HepG2 (cell line): ENCODE results near the gene B3GAT3. TPM values are rescaled to one million over a fixed set of nuclear protein-coding genes. Genes with fewer than 3 reads are reported as not detected.
A peak's percentile ranks its signal among the peaks of the same experiment; 100 is the strongest.

Experiments used
- ATAC-seq: fragments of 200-7000 bp; cut with Tn5 transposase; 3 replicates; pipeline ENCODE4 v1.9.1; 2020; ENCODE audit warnings: mild to moderate bottlenecking, moderate library complexity
- BruUV-seq: library from RNA; stranded (reverse); fragments of 400-500 nt; replicated peaks from 2 replicates; lab custom pipeline; 2021; lab: Mats Ljungman, UMichigan
- CTCF ChIA-PET: fragments of 300-600 bp; formaldehyde crosslinking; extraction: SDS; loops from one replicate; lab custom pipeline; 2021; ENCODE audit warnings: low total read pairs, inconsistent platforms, low intra/inter-chr PET ratio; lab: Yijun Ruan, JAX
- POLR2A ChIA-PET: fragments of 350-600 bp; sonication (Branson Sonifier 250); formaldehyde crosslinking; loops from one replicate; lab custom pipeline; 2020; ENCODE audit warnings: antibody characterized with exemption, inconsistent platforms; lab: Yijun Ruan, JAX
- DNase-seq: peaks from one replicate; pipeline ENCODE4 v3.0.0-alpha.2; 2015; ENCODE audit warnings: low spot score
- FAIRE-seq: peaks from 3 replicates; lab custom pipeline; 2011; peaks lifted over from hg19 to GRCh38; lab: Jason Lieb, UNC
- H2AFZ ChIP-seq: one replicate; pipeline ENCODE4 v1.6.1; 2011; ENCODE audit warnings: low read length, inconsistent platforms
- H3K27ac ChIP-seq: fragments of 300-600 bp; 3 replicates; pipeline ENCODE4 v1.8.0; 2011; ENCODE audit warnings: mixed run types, mild to moderate bottlenecking, mixed read lengths, low read length, inconsistent platforms; ENCODE audit not compliant: insufficient read depth; ENCODE audit errors: extremely low read length
- H3K27me3 ChIP-seq, 2 experiments: fragments of 200-600 bp in 1 of 2; 2 replicates in 1 of 2; 3 replicates in 1 of 2; pipeline versions ENCODE4 v1.6.0 to v1.8.0; 2011; ENCODE audit warnings: low read length in 2 of 2, mild to moderate bottlenecking in 2 of 2, moderate library complexity in 2 of 2, inconsistent platforms in 1 of 2; ENCODE audit not compliant: insufficient read depth in 2 of 2, control insufficient read depth in 1 of 2
- H3K36me3 ChIP-seq, 2 experiments: fragments of 200-600 bp in 1 of 2; replicated peaks in 1 of 2; 2 replicates in 1 of 2; 3 replicates in 1 of 2; pipeline versions ENCODE4 v1.5.1 to v1.8.0; 2011; ENCODE audit warnings: low read length in 2 of 2, inconsistent platforms in 1 of 2; ENCODE audit not compliant: insufficient read depth in 2 of 2, control insufficient read depth in 1 of 2
- H3K4me1 ChIP-seq: 2 replicates; pipeline ENCODE4 v1.5.1; 2012; ENCODE audit warnings: low read length, inconsistent platforms; ENCODE audit not compliant: insufficient read depth
- H3K4me2 ChIP-seq: 2 replicates; pipeline ENCODE4 v1.6.0; 2011; ENCODE audit warnings: low read depth, low read length, inconsistent platforms
- H3K4me3 ChIP-seq, 3 experiments: fragments of 200-600 bp in 1 of 3; sonication (generic), shearing (Covaris generic) in 1 of 3; replicated peaks in 1 of 3; 2 replicates each; pipeline ENCODE4 v1.5.1; 2011 to 2016; ENCODE audit warnings: low read length in 3 of 3, inconsistent platforms in 2 of 3, low read depth in 2 of 3, mild to moderate bottlenecking in 2 of 3, control low read depth in 1 of 3, mixed read lengths in 1 of 3; ENCODE audit not compliant: insufficient read depth in 1 of 3
- H3K79me2 ChIP-seq: one replicate; pipeline ENCODE4 v1.6.1; 2011; ENCODE audit warnings: low read length, inconsistent platforms; ENCODE audit not compliant: insufficient read depth
- H3K9ac ChIP-seq: 2 replicates; pipeline ENCODE4 v1.6.0; 2011; ENCODE audit warnings: mild to moderate bottlenecking, low read depth, low read length, inconsistent platforms; ENCODE audit not compliant: insufficient read depth
- H3K9me3 ChIP-seq: 2 replicates; pipeline ENCODE4 v1.5.1; 2012; ENCODE audit warnings: mild to moderate bottlenecking, low read length
- H4K20me1 ChIP-seq: 2 replicates; pipeline ENCODE4 v1.6.0; 2011; ENCODE audit warnings: inconsistent platforms, mild to moderate bottlenecking, low read length, moderate library complexity; ENCODE audit not compliant: insufficient read depth
- GABPA ChIP-seq, 2 experiments: IDR thresholded peaks; 2 replicates each; pipeline ENCODE4 v1.6.1; 2011 to 2016; ENCODE audit warnings: low read depth in 2 of 2, low read length in 1 of 2, missing biosample characterization in 1 of 2, missing genetic modification characterization in 1 of 2
- HIVEP1 ChIP-seq: sonication (generic); formaldehyde crosslinking; IDR thresholded peaks from 2 replicates; pipeline ENCODE4 v1.4.0; 2020; ENCODE audit warnings: mild to moderate bottlenecking, missing genetic modification reagents
- KAT8 ChIP-seq: IDR thresholded peaks from 2 replicates; pipeline ENCODE4 v1.6.1; 2016; ENCODE audit warnings: missing genetic modification reagents, missing compliant biosample characterization
- MEIS2 ChIP-seq: sonication (generic); formaldehyde crosslinking; IDR thresholded peaks from 2 replicates; pipeline ENCODE4 v1.9.0; 2021; ENCODE audit warnings: mild to moderate bottlenecking, missing genetic modification reagents
- MYC ChIP-seq: sonication (generic); formaldehyde crosslinking; IDR thresholded peaks from 2 replicates; pipeline ENCODE4 v1.9.0; 2021; ENCODE audit warnings: missing genetic modification reagents, borderline replicate concordance
- TCF12 ChIP-seq, 2 experiments: fragments of 450-650 bp in 1 of 2; sonication (generic) in 1 of 2; formaldehyde crosslinking in 1 of 2; IDR thresholded peaks; 2 replicates each; pipeline versions ENCODE4 v1.6.1 to v1.8.0; 2017 to 2022; ENCODE audit warnings: antibody characterized with exemption in 1 of 2, mild to moderate bottlenecking in 1 of 2, missing genetic modification reagents in 1 of 2, moderate library complexity in 1 of 2
- ZFY ChIP-seq: sonication (generic); formaldehyde crosslinking; IDR thresholded peaks from 2 replicates; pipeline ENCODE4 v1.4.0; 2020; ENCODE audit warnings: missing genetic modification reagents
- ZNF547 ChIP-seq: sonication (generic); formaldehyde crosslinking; IDR thresholded peaks from 2 replicates; pipeline ENCODE4 v1.5.1; 2020; ENCODE audit warnings: mild to moderate bottlenecking, missing genetic modification reagents
- ZNF607 ChIP-seq: sonication (generic); formaldehyde crosslinking; IDR thresholded peaks from 2 replicates; pipeline ENCODE4 v1.5.1; 2020; ENCODE audit warnings: missing genetic modification reagents, mild to moderate bottlenecking, borderline replicate concordance
- ZSCAN9 ChIP-seq: IDR thresholded peaks from 2 replicates; pipeline ENCODE4 v1.6.1; 2016; ENCODE audit warnings: borderline replicate concordance
- WGBS: methylation state at CpG from one replicate; pipeline ENCODE4 v1.1.6; 2017; ENCODE audit warnings: low lambda C conversion rate; 5-methylcytosine and 5-hydroxymethylcytosine counted together
- in situ Hi-C: cut with HindIII; loops from 2 replicates; pipeline ENCODE4 v1.10.0; 2017; ENCODE audit warnings: low pct_unique_long_range_greater_than_20kb; ENCODE audit not compliant: extremely low pct_ligation_motif_present
- intact Hi-C: fragments of 100-400 bp; cut with micrococcal nuclease; formaldehyde crosslinking; loops from one replicate; pipeline ENCODE4 v1.10.0; 2022; ENCODE audit not compliant: unreplicated experiment
- polyA plus RNA-seq, 8 experiments: library from polyadenylated mRNA; depleted of rRNA in 3 of 8; stranded (reverse) in 7 of 8; unstranded in 1 of 8; fragments of >200 nt; fragmentation: Illumina TruSeq in 4 of 8; extraction: Trizol in 4 of 8; gene quantifications; 2 replicates each; pipeline versions ENCODE4 v1.2.1 to v1.2.3, GENCODE V29; 2011 to 2016; ENCODE audit warnings: low read depth in 4 of 8, missing spikeins in 1 of 8, mixed read lengths in 1 of 8; ENCODE audit not compliant: insufficient read depth in 1 of 8
- total RNA-seq, 5 experiments: library from RNA; depleted of rRNA; stranded (reverse); fragments of >200 nt; fragmentation: Illumina TruSeq; extraction: Trizol; gene quantifications; 2 replicates each; pipeline ENCODE4 v1.2.3, GENCODE V29; 2016; ENCODE audit warnings: low read depth in 1 of 5
- TF ChIP-seq, protein P1 (sequence below): sonication (generic); formaldehyde crosslinking; IDR thresholded peaks from 2 replicates; pipeline ENCODE4 v1.4.0; 2020; ENCODE audit warnings: missing genetic modification reagents
- TF ChIP-seq, protein P2 (sequence below): IDR thresholded peaks from 2 replicates; pipeline ENCODE4 v1.6.1; 2018; ENCODE audit warnings: missing genetic modification reagents
- TF ChIP-seq, protein P3 (sequence below): sonication (generic); formaldehyde crosslinking; IDR thresholded peaks from 2 replicates; pipeline ENCODE4 v1.4.0; 2020; ENCODE audit warnings: missing genetic modification reagents
- TF ChIP-seq, protein P4 (sequence below): sonication (generic); formaldehyde crosslinking; IDR thresholded peaks from 2 replicates; pipeline ENCODE4 v1.4.0; 2020; ENCODE audit warnings: mild to moderate bottlenecking, missing genetic modification reagents

Gene B3GAT3
- total and polyA plus RNA-seq, 2 of the 13 experiments (the other 11 are each of a cell fraction or from before 2014, with no cell fraction given), result 21.3 to 26.1 TPM

DNA sequence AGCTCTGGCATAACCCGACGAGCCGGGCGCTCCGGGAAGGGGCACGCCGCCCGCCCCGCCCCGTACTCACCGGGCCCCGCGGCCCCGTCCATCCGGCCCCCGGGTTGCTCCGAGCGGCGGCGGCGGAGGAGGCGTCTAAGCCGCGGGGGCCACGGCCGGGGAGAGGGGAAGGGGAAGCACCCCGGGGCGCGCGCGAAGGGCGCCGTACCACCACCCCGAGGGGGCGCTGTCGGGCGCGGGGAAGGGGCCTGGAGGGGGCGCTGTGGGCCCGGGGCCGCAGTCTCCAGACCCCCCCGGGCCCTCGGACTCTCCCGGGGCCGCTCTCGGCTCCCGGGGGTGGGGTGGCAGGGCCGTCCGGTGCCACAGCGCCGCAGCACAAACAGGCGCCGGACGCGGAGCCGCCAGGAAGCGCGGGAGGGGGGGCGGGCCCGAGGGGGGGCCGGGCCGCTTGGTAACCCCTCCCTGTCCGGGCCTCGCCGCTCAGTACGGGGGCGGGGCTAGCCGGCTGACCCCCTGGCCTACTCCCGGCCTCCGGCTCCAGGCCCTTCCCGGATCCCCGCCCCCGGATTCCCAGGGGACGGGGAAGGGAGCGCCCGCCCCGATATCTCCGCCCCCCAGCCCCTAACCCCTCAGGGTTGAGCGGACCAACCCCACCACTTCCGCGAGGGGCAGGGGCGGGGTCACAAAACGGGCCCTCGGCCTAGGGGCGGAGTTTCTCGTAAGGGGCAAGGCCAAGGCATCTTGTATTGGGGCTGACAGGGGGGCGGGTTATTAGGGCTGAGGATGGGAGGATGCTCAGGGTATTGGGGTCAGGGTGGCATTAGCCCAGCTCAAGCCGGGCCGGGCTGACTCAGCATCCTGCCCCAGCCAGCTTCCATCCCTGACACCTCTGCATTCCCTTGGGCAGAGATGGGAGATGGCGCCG is 9.2 kb downstream of the B3GAT3 start, which contains the start of the genes EML3 and ROM1:
EML3 (minus strand) TSS at position 410 of the 925 bp plus-strand sequence; CDS start at position 92, 318 bp downstream.
ROM1 (plus strand) TSS at position 892 of the 925 bp plus-strand sequence; CDS start at position 917, 25 bp downstream.
- no peak for FAIRE-seq
- Histone ChIP-seq H3K4me1 (peaks cover 50% of the 10 kb centered on the region), H2AFZ (peak within 1 kb of the TSS; percentile 76), H3K79me2 (peaks cover 2% of the 10 kb centered on the region), H3K4me3 (peak within 1 kb of the TSS; percentile 77 to 93 (median 77)), H4K20me1 (no peaks in the 10 kb centered on the region), H3K4me2 (peak within 1 kb of the TSS; percentile 96), H3K9ac (peak within 1 kb of the TSS; percentile 80), H3K36me3 (no peaks in the 10 kb centered on the region), H3K9me3 (no peaks in the 10 kb centered on the region), H3K27ac (peak within 1 kb of the TSS; percentile 64), H3K27me3 (no peaks in the 10 kb centered on the region; a peak in 1 of 5 replicates)
- ChIA-PET POLR2A (interaction anchor here (1.2 to 4.0 kb wide), 9 partner anchors 9 to 141 kb away, joined by 3 to 39 read pairs (median 12); partner anchors contain the start of genes B3GAT3, C11orf98, CSKMT and EEF1G), CTCF (interaction anchor here (0.6 to 2.3 kb wide), 4 partner anchors 9 to 82 kb away, joined by 3 to 14 read pairs (median 5); partner anchors contain the start of genes B3GAT3 and TUT1)
- intact Hi-C loops, result loop anchor here (5.0 kb wide), 1 partner anchor 40 kb away; the partner anchor contains the start of gene INTS5
- ATAC-seq, result peak; percentile 74
- in situ Hi-C loops, result no loop called here
- no TSS peak for BruUV-seq
- DNase-seq, result peak; percentile 70
- WGBS, result 13% methylated on average over 9 of the region's 91 CpGs
- TF ChIP-seq TCF12 (IDR thresholded peaks at IDR 0.05), result no peak
- TF ChIP-seq TCF12 (CRISPR knock-in tag; IDR thresholded peaks at IDR 0.05), result peak; percentile 55; the same call in 1 of the 2 replicates
- TF ChIP-seq HIVEP1, result peak; percentile 46; the same call in 1 of the 2 replicates
- peak; percentile 24; the same call in 1 of the 2 replicates for TF ChIP-seq KAT8
- TF ChIP-seq ZFY (CRISPR knock-in tag), result peak; percentile 48; the same call in 1 of the 2 replicates
- TF ChIP-seq MEIS2 (CRISPR knock-in tag), result 0 out of 2 replicates have a peak, but pooled peaks have one; percentile 9
- TF ChIP-seq, protein P1, sequence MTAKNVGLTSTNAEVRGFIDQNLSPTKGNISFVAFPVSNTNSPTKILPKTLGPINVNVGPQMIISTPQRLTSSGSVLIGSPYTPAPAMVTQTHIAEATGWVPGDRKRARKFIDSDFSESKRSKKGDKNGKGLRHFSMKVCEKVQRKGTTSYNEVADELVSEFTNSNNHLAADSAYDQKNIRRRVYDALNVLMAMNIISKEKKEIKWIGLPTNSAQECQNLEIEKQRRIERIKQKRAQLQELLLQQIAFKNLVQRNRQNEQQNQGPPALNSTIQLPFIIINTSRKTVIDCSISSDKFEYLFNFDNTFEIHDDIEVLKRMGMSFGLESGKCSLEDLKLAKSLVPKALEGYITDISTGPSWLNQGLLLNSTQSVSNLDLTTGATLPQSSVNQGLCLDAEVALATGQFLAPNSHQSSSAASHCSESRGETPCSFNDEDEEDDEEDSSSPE (CRISPR knock-in tag), result 0 out of 2 replicates have a peak, but pooled peaks have one; percentile 24
- peak; percentile 44; the same call in 1 of the 2 replicates for TF ChIP-seq ZNF547 (CRISPR knock-in tag)
- no peak for TF ChIP-seq GABPA (IDR thresholded peaks at IDR 0.05; ENCODE audit: low read depth, low read length)
- peak; percentile 31; the same call in 1 of the 2 replicates for TF ChIP-seq GABPA (CRISPR knock-in tag; IDR thresholded peaks at IDR 0.05; ENCODE audit: low read depth)
- no peak; the same call in 1 of the 2 replicates for TF ChIP-seq MYC (CRISPR knock-in tag)
- 0 out of 2 replicates have a peak, but pooled peaks have one; percentile 14 for TF ChIP-seq ZSCAN9 (CRISPR knock-in tag)
- TF ChIP-seq, protein P2, sequence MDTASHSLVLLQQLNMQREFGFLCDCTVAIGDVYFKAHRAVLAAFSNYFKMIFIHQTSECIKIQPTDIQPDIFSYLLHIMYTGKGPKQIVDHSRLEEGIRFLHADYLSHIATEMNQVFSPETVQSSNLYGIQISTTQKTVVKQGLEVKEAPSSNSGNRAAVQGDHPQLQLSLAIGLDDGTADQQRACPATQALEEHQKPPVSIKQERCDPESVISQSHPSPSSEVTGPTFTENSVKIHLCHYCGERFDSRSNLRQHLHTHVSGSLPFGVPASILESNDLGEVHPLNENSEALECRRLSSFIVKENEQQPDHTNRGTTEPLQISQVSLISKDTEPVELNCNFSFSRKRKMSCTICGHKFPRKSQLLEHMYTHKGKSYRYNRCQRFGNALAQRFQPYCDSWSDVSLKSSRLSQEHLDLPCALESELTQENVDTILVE, result peak; percentile 66; the same call in 1 of the 2 replicates
- TF ChIP-seq ZNF607 (CRISPR knock-in tag), result 0 out of 2 replicates have a peak, but pooled peaks have one; percentile 57
- TF ChIP-seq, protein P3, sequence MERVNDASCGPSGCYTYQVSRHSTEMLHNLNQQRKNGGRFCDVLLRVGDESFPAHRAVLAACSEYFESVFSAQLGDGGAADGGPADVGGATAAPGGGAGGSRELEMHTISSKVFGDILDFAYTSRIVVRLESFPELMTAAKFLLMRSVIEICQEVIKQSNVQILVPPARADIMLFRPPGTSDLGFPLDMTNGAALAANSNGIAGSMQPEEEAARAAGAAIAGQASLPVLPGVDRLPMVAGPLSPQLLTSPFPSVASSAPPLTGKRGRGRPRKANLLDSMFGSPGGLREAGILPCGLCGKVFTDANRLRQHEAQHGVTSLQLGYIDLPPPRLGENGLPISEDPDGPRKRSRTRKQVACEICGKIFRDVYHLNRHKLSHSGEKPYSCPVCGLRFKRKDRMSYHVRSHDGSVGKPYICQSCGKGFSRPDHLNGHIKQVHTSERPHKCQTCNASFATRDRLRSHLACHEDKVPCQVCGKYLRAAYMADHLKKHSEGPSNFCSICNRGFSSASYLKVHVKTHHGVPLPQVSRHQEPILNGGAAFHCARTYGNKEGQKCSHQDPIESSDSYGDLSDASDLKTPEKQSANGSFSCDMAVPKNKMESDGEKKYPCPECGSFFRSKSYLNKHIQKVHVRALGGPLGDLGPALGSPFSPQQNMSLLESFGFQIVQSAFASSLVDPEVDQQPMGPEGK (CRISPR knock-in tag), result peak; percentile 97
- TF ChIP-seq, protein P4, sequence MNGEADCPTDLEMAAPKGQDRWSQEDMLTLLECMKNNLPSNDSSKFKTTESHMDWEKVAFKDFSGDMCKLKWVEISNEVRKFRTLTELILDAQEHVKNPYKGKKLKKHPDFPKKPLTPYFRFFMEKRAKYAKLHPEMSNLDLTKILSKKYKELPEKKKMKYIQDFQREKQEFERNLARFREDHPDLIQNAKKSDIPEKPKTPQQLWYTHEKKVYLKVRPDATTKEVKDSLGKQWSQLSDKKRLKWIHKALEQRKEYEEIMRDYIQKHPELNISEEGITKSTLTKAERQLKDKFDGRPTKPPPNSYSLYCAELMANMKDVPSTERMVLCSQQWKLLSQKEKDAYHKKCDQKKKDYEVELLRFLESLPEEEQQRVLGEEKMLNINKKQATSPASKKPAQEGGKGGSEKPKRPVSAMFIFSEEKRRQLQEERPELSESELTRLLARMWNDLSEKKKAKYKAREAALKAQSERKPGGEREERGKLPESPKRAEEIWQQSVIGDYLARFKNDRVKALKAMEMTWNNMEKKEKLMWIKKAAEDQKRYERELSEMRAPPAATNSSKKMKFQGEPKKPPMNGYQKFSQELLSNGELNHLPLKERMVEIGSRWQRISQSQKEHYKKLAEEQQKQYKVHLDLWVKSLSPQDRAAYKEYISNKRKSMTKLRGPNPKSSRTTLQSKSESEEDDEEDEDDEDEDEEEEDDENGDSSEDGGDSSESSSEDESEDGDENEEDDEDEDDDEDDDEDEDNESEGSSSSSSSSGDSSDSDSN, result peak; percentile 51; the same call in 1 of the 2 replicates
